Stimulated activated CD4-positive, alpha-beta T cell treated with anti-CD3 and anti-CD28 coated beads, Interleukin-4, amount 100 ng/mL, for 24 hours (primary cell): ENCODE data around the gene TRIM65.
A peak's percentile ranks its signal among the peaks of the same experiment; 100 is the strongest.

Experiments
- DNase-seq: peaks from one replicate; pipeline ENCODE4 v3.0.0-alpha.2; 2020

The TRIM65 gene, protein sequence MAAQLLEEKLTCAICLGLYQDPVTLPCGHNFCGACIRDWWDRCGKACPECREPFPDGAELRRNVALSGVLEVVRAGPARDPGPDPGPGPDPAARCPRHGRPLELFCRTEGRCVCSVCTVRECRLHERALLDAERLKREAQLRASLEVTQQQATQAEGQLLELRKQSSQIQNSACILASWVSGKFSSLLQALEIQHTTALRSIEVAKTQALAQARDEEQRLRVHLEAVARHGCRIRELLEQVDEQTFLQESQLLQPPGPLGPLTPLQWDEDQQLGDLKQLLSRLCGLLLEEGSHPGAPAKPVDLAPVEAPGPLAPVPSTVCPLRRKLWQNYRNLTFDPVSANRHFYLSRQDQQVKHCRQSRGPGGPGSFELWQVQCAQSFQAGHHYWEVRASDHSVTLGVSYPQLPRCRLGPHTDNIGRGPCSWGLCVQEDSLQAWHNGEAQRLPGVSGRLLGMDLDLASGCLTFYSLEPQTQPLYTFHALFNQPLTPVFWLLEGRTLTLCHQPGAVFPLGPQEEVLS

DNA sequence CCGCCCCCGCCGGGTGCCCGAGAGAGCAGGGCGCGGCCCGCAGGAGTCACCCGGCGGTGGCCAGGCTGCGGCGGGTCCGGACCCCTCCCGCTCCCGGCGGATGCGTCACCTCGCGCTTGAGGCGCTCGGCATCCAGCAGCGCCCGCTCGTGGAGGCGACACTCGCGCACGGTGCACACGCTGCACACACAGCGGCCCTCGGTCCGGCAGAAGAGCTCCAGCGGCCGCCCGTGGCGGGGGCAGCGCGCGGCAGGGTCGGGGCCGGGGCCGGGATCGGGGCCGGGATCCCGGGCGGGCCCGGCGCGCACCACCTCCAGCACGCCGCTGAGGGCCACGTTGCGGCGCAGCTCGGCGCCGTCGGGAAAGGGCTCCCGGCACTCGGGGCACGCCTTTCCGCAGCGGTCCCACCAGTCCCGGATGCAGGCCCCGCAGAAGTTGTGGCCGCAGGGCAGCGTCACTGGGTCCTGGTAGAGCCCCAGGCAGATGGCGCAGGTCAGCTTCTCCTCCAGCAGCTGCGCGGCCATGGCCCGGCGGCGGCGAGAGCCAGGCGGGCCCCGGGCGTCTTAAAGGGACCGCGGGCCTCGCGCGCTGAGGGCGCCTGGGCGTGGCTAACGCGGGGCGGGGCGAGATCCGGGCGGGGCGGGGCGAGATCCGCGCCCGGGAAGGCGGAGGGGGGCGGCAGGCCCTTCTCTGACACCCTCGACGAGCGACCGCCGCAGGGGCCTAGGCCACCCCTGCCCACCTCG, at the start of gene TRIM65:
Gene TRIM65 (minus strand): TSS at position 537 of the 745 bp plus-strand sequence. CDS start 14 bp downstream, at position 523.
- DNase-seq = peak; percentile 78

- DNase-seq = no peak
Measured at GRCh38 chr17:75945211-75945610, 48.5 kb upstream of the TRIM65 start.

GRCh38 chr17:75943491-75943890, 46.7 kb upstream of the TRIM65 start:
- no peak for DNase-seq

DNA sequence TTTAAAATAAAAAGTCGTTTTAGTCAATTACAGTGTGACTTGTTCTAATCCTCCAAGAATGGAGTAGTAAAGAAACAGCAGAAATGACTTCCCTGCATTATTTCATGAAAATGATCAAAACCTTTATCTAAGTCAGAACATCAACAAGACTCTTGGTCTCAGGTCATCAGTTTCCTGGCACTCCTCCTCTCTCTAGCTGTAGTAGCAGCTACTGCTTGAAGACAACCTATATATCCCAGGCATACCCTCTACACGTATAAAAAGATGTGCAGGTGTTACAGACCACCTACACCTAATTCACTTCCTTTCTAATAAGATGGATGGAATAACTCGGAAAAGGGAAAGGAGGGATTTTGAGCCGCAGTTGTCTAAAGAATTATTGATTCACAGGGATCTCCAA, 45.7 kb upstream of the TRIM65 start:
- no peak for DNase-seq

DNA sequence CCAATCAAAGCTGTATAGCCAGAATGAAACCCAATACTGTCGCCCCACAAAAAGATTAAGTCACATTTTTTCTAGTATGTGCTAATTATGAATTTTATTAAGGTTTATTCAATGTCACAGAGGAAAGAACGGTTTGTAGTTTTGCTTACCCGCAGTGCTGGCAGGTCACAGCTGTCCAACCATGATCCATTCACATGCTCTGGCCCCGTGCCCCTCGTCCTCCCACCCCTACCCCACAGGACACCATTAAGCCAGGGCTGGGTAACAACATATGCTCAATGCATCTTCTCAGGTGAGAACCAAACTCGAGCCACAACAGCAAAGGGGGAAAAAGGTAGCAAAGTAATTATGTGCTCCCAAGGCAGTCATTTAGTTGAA, 44.7 kb upstream of the TRIM65 start:
- no peak for DNase-seq

GRCh38 chr17:75940727-75941441, 44.1 kb upstream of the TRIM65 start, which contains the start of gene FBF1:
FBF1 (minus strand) TSS chr17:75941042; CDS start chr17:75938149, 2,893 bp downstream.
- peak; percentile 90 for DNase-seq

DNA sequence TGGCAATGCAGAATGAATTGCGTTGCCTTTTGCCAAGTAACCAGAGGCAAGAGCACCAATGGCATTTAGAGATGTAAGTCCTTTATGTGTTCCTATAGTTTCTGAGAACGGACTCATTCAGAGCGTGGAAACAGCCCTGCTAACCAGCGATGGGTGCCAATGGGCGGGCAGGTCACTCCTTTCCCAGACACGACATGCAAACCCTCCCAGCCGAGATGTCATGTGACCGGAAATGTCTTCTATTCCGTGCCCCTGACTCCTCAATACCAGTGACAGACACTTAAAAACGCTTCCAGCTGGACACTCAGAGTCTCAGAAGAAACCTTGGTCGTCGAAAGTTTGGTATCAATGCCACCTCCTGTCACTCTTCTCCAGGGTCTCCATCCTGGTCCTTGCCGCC, 40.9 kb upstream of the TRIM65 start:
- no peak for DNase-seq

DNA sequence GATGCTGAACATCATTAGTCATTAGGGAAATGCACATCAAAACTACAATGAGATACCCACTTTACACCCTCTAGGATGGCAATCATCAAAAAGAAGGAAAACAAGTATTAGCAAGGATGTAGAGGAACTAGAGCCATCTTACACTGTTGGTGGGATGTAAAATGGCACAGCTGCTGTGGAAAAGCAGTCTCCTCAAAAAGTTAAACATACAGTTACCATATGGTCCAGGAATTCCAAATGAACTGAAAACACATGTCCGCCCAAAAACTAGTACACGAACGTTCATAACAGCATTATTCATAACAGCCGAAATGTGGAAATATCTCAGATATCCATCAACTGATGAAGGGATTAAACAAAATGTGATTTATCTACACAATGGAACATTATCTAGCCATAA, 37.1 kb upstream of the TRIM65 start:
- no peak for DNase-seq

DNA sequence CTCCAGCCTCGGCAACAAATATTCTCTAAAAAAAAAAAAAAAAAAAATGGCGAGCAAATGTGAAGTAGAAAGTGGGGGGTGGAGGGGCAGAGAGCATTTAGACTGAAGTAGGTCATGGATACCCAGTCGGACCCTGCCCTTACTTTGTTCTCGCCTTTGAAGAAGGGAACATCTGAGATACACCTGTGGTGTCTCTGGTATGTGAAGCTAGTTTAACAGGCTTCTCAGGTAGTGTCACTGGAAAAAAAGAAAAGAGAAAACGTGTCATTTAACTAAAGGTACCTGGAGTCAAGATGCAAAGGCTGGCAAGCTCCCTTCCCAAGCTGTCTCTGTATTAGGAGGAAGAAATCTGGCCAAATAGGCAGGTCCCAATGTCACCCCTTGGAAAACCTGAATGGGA, 36.1 kb upstream of the TRIM65 start:
- DNase-seq = no peak

DNA sequence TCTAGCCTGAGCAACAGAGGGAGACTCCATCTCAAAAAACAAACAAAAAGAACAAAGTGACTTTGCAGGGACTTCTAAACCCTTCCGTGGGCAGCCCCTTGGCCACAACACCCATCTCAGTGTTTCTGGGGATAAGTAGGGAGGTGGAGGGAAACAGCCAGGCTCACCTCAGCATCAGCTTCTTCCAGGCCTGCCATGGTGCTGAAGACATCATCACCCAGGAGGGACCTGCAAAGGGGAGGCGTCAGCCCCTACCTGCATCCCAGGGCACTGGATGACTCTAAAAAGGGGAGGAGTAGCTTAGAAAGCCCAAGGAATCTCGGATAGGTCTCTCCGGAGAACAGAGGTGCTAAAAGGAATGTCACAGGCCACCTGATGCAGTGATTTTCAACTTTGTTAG, 34.3 kb upstream of the TRIM65 start:
- DNase-seq = no peak

- DNase-seq = no peak
Measured at GRCh38 chr17:75927286-75927922, 30.7 kb upstream of the TRIM65 start.

GRCh38 chr17:75926456-75926855, 29.7 kb upstream of the TRIM65 start:
- no peak for DNase-seq

- no peak for DNase-seq
Measured at GRCh38 chr17:75925912-75926311, 29.2 kb upstream of the TRIM65 start.

- DNase-seq = no peak
Measured at GRCh38 chr17:75925103-75925502, 28.4 kb upstream of the TRIM65 start.

GRCh38 chr17:75922963-75923874, 26.5 kb upstream of the TRIM65 start:
- DNase-seq = no peak

DNA sequence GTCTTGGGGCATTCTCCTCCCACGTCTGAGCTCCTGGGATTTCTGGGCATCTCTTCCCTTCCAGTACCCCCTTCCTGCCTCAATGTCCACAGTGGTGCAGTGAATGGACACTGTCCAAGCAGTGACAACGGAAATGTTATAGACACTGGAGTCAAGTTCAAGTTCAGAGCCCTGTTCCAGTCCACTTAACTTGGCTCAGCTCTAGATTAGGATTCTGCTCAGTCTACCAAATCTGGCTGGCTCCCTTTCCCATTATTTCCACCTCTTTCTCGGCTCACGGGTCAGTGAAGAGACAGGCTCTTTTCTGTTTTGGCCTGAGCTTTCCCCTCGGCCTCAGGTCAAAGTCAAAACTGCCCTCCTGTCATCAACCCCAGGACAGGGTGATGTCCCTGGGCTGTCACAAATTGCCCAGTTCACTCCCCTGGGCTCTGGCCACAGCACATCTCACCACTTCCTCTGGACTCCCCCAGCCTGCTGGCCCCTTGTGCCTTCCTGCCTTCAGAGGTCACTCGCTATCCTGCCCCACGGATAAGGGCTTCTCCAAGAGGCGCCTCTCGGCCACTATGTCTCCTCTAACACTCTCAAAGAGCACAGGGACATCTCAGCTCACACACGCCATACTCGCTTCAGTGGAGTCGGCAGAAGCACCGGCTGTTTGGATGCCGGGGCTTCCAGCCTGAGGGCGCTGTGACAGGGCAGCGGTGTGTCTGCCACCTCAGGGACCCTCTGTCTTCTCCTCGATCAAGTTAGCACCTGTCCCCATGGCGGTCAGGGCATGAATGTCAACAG, 25.6 kb upstream of the TRIM65 start:
- DNase-seq = no peak

GRCh38 chr17:75921596-75921995, 24.8 kb upstream of the TRIM65 start:
- no peak for DNase-seq

DNA sequence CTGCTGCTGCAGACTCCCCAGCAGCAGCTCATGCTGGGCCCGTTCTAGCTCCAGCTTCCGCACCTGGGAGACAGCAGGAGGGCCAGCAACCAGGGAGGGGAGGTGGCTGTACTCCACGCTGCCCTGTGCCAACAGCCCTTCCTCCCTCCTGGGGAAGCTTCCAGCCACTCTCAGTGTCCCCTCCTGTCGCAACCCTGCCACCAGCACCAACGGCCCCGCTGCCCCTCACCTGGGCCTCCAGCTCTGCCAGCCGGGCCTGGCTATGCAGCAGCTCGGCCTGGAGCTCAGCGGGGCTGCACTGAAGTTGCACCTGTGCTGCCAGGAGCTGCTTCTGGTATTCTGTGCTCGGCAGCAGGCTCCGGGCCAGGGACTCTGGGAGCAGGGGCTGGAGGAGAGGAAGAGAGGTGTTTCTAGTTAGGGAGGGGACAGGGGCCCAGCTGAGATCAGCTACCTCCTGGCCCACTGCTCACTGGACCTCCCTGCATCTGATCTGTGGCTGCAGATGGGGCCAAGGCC, 23.4 kb upstream of the TRIM65 start:
- no peak for DNase-seq

DNA sequence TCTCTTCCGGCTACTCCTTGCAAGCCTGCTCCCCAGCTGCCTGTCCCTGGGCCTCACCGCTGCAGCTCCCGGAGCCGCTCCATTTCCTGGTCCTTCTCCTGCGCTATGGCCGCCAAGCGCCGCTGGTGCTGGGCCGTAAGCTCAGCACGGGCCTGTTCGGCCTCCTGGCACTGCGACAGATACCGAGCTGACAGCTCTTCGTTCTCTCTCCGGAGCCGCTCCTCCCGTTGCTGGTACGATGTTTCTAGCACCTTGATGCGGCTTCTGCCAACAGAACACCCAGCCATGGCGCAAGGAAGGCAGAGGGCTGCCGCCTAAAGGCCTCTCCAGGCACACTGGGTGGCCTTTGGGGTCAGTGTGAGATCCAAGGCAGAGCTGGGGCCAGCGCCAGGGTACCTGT, 22.9 kb upstream of the TRIM65 start:
- DNase-seq = no peak

GRCh38 chr17:75917917-75918445, 21.2 kb upstream of the TRIM65 start:
- DNase-seq = no peak
